Liver (tissue), 9 donors: ENCODE data around the gene NEUROG1. TPM values are rescaled to one million over a fixed set of nuclear protein-coding genes. Genes with fewer than 3 reads are reported as not detected.

Source experiments
- DNase-seq: peaks from one replicate; pipeline ENCODE4 v3.0.0-alpha.2; 2017; ENCODE audit warnings: low spot score
- H3K27ac ChIP-seq, 2 donors: one replicate each; pipeline ENCODE4 v1.7.0; 2013; ENCODE audit warnings: inconsistent platforms in 2 of 2, low read length in 2 of 2, control low read depth in 1 of 2, low read depth in 1 of 2, mild to moderate bottlenecking in 1 of 2
- H3K27me3 ChIP-seq, 4 donors: one replicate each; pipeline versions ENCODE4 v1.6.1 to v1.7.0; 2013; ENCODE audit warnings: low read length in 3 of 4, inconsistent platforms in 1 of 4, mild to moderate bottlenecking in 1 of 4, moderate library complexity in 1 of 4; ENCODE audit not compliant: control insufficient read depth in 4 of 4, insufficient read depth in 4 of 4
- H3K36me3 ChIP-seq, 4 donors: one replicate each; pipeline versions ENCODE4 v1.6.1 to v1.7.0; 2013; ENCODE audit warnings: low read length in 3 of 4, mild to moderate bottlenecking in 3 of 4, low read depth in 1 of 4, moderate library complexity in 1 of 4; ENCODE audit not compliant: control insufficient read depth in 4 of 4, insufficient read depth in 3 of 4
- H3K4me1 ChIP-seq, 4 donors: one replicate each; pipeline versions ENCODE4 v1.6.1 to v1.7.0; 2013; ENCODE audit warnings: low read length in 3 of 4, mild to moderate bottlenecking in 3 of 4, moderate library complexity in 1 of 4; ENCODE audit not compliant: control insufficient read depth in 4 of 4, insufficient read depth in 4 of 4
- H3K4me3 ChIP-seq, 3 donors: one replicate each; pipeline versions ENCODE4 v1.6.1 to v1.7.0; 2013; ENCODE audit warnings: low read length in 3 of 3, control low read depth in 1 of 3, low read depth in 1 of 3, mild to moderate bottlenecking in 1 of 3
- H3K9ac ChIP-seq, 2 donors: one replicate each; pipeline ENCODE4 v1.7.0; 2013; ENCODE audit warnings: low read length in 2 of 2, mild to moderate bottlenecking in 2 of 2, moderate library complexity in 2 of 2, control low read depth in 1 of 2, low read depth in 1 of 2
- H3K9me3 ChIP-seq, 4 donors: one replicate each; pipeline versions ENCODE4 v1.6.1 to v1.7.0; 2013; ENCODE audit warnings: low read length in 3 of 4; ENCODE audit not compliant: control insufficient read depth in 4 of 4
- ATF3 ChIP-seq: IDR thresholded peaks from 2 replicates; pipeline ENCODE4 v1.6.1; 2016; ENCODE audit warnings: antibody characterized with exemption
- CTCF ChIP-seq: fragments of 150-350 bp; IDR thresholded peaks from 2 replicates; pipeline ENCODE4 v1.5.1; 2017; ENCODE audit warnings: improper control_type of control experiment, low read depth, low read length; ENCODE audit not compliant: missing input control
- HNF4A ChIP-seq, 2 donors: conservative IDR thresholded peaks; 2 replicates each; pipeline ENCODE4 v1.6.1; 2016; ENCODE audit warnings: antibody characterized with exemption in 2 of 2, mild to moderate bottlenecking in 2 of 2
- HNF4G ChIP-seq: IDR thresholded peaks from 2 replicates; pipeline ENCODE4 v1.6.1; 2016; ENCODE audit warnings: antibody characterized with exemption
- MAX ChIP-seq: IDR thresholded peaks from 2 replicates; pipeline ENCODE4 v1.6.1; 2016; ENCODE audit warnings: antibody characterized with exemption
- RAD21 ChIP-seq, 2 donors: IDR thresholded peaks; 2 replicates each; pipeline ENCODE4 v1.6.1; 2016; ENCODE audit warnings: antibody characterized with exemption in 2 of 2, mild to moderate bottlenecking in 2 of 2
- REST ChIP-seq: IDR thresholded peaks from 2 replicates; pipeline ENCODE4 v1.6.1; 2016; ENCODE audit warnings: antibody characterized with exemption, mild to moderate bottlenecking
- RXRA ChIP-seq, 2 donors: IDR thresholded peaks; 2 replicates each; pipeline ENCODE4 v1.6.1; 2017 to 2018; ENCODE audit warnings: antibody characterized with exemption in 2 of 2, mild to moderate bottlenecking in 1 of 2
- TAF1 ChIP-seq: conservative IDR thresholded peaks from 2 replicates; pipeline ENCODE4 v1.6.1; 2016; ENCODE audit warnings: antibody characterized with exemption, mild to moderate bottlenecking
- ZBTB33 ChIP-seq: IDR thresholded peaks from 2 replicates; pipeline ENCODE4 v1.6.1; 2016; ENCODE audit warnings: antibody characterized with exemption
- WGBS: extraction: QIAGEN DNeasy Blood & Tissue Kit; methylation state at CpG from one replicate; pipeline ENCODE4 v1.1.7; 2013; 5-methylcytosine and 5-hydroxymethylcytosine counted together
- polyA plus RNA-seq, 2 donors: library from polyadenylated mRNA; stranded (reverse) in 1 of 2; unstranded in 1 of 2; fragments of 200-250 nt in 1 of 2; fragments of >200 nt in 1 of 2; fragmentation: Nextera tagmentation in 1 of 2; extraction: Ambion mirVana in 1 of 2; gene quantifications; one replicate each; pipeline versions ENCODE4 v1.2.1 to v1.2.3, GENCODE V29; 2013 to 2015
- total RNA-seq, 2 donors: library from RNA; depleted of rRNA; stranded (reverse); fragments of >200 nt; gene quantifications; one replicate each; pipeline ENCODE4 v1.2.3, GENCODE V29; 2014
- donor health status: healthy.
- donor health status: healthy.
- donor health status: healthy.
- donor health status: healthy.
- donor health status: healthy.

The NEUROG1 gene
- total and polyA plus RNA-seq, 4 donors = not detected

GRCh38 chr5:135503871-135504270 lies 31.9 kb downstream of the NEUROG1 start:
- Histone ChIP-seq H3K27ac (no peak overlapping the region), H3K27me3 (peaks cover 0 to 4% (median 2%) of the 10 kb centered on the region in 4 donors), H3K4me1 (no peaks in the 10 kb centered on the region), H3K36me3 (peaks cover 0 to 2% (median 0%) of the 10 kb centered on the region in 4 donors), H3K4me3 (no peak overlapping the region), H3K9ac (no peak overlapping the region), H3K9me3 (peaks cover 0 to 12% (median 1%) of the 10 kb centered on the region in 4 donors)
- TF ChIP-seq ATF3 = no peak
- no peak for TF ChIP-seq HNF4A (conservative IDR thresholded peaks at IDR 0.05)
- no peak for TF ChIP-seq MAX
- TF ChIP-seq ZBTB33 = no peak
- no peak for TF ChIP-seq RXRA (IDR thresholded peaks at IDR 0.05)
- no peak for TF ChIP-seq TAF1
- no peak for TF ChIP-seq RAD21 (IDR thresholded peaks at IDR 0.05)
- whole genome bisulfite sequencing = 58% methylated on average over 4 of the region's 4 CpGs
- DNase-seq = peak; percentile 12

GRCh38 chr5:135502836-135503520 lies 32.8 kb downstream of the NEUROG1 start:
- TF ChIP-seq HNF4G = no peak
- no peak for TF ChIP-seq RAD21 (IDR thresholded peaks at IDR 0.05)
- TF ChIP-seq CTCF = no peak
- no peak for TF ChIP-seq REST
- H3K4me3 ChIP-seq = no peak overlapping the region
- 74% methylated on average over 8 of the region's 8 CpGs for WGBS
- peaks cover 0 to 12% (median 1%) of the 10 kb centered on the region in 4 donors for H3K9me3 ChIP-seq
- DNase-seq = no peak
- no peak overlapping the region for H3K27ac ChIP-seq
- no peaks in the 10 kb centered on the region for H3K4me1 ChIP-seq
- H3K36me3 ChIP-seq = peaks cover 0 to 2% (median 0%) of the 10 kb centered on the region in 4 donors
- no peak overlapping the region for H3K9ac ChIP-seq
- H3K27me3 ChIP-seq = peaks cover 0 to 4% (median 2%) of the 10 kb centered on the region in 4 donors
